NCI-H526 treated with DMSO at 0.1 percent for 48 hours (cell line): ENCODE measurements around the gene NATD1.
A peak's percentile ranks its signal among the peaks of the same experiment; 100 is the strongest.

Experiments used
- DNase-seq: peaks from one replicate; lab custom pipeline; 2025; lab: John Stamatoyannopoulos, UW

NATD1 gene

GRCh38 chr17:21214777-21215541, 38.3 kb downstream of the NATD1 start:
- no peak for DNase-seq

- DNase-seq: peak; percentile 82
Observed at GRCh38 chr17:21214015-21214776, 39.0 kb downstream of the NATD1 start, which contains the start of gene TMEM11. TSS of gene TMEM11 (minus strand) at chr17:21214161. CDS start at chr17:21214152, 9 bp downstream.

- no peak for DNase-seq
Observed at GRCh38 chr17:21213638-21214014, 39.6 kb downstream of the NATD1 start.

- DNase-seq: no peak
Observed at GRCh38 chr17:21212826-21213637, 40.2 kb downstream of the NATD1 start.

- no peak for DNase-seq
Observed at GRCh38 chr17:21211825-21212479, 41.3 kb downstream of the NATD1 start.

GRCh38 chr17:21210411-21211076, 42.7 kb downstream of the NATD1 start:
- no peak for DNase-seq

GRCh38 chr17:21209511-21210175, 43.6 kb downstream of the NATD1 start:
- no peak for DNase-seq

GRCh38 chr17:21208352-21208751, 44.9 kb downstream of the NATD1 start:
- no peak for DNase-seq

GRCh38 chr17:21204935-21205334, 48.3 kb downstream of the NATD1 start:
- no peak for DNase-seq

GRCh38 chr17:21202512-21202911, 50.7 kb downstream of the NATD1 start:
- DNase-seq: no peak

- DNase-seq: no peak
Observed at GRCh38 chr17:21201874-21202273, 51.3 kb downstream of the NATD1 start.

GRCh38 chr17:21201298-21201595, 52.0 kb downstream of the NATD1 start:
- DNase-seq: no peak

GRCh38 chr17:21200590-21201297, 52.5 kb downstream of the NATD1 start:
- no peak for DNase-seq

- no peak for DNase-seq
Observed at GRCh38 chr17:21199856-21200255, 53.4 kb downstream of the NATD1 start.

- DNase-seq: no peak
Observed at GRCh38 chr17:21199311-21199710, 53.9 kb downstream of the NATD1 start.

- DNase-seq: no peak
Observed at GRCh38 chr17:21198411-21198810, 54.8 kb downstream of the NATD1 start.

- no peak for DNase-seq
Observed at GRCh38 chr17:21196126-21196525, 57.1 kb downstream of the NATD1 start.

GRCh38 chr17:21194703-21195102, 58.5 kb downstream of the NATD1 start:
- no peak for DNase-seq

GRCh38 chr17:21194226-21194625, 59.0 kb downstream of the NATD1 start:
- DNase-seq: no peak

- no peak for DNase-seq
Observed at GRCh38 chr17:21193031-21193430, 60.2 kb downstream of the NATD1 start.
